ENCODE results near the gene MLEC.

DNA sequence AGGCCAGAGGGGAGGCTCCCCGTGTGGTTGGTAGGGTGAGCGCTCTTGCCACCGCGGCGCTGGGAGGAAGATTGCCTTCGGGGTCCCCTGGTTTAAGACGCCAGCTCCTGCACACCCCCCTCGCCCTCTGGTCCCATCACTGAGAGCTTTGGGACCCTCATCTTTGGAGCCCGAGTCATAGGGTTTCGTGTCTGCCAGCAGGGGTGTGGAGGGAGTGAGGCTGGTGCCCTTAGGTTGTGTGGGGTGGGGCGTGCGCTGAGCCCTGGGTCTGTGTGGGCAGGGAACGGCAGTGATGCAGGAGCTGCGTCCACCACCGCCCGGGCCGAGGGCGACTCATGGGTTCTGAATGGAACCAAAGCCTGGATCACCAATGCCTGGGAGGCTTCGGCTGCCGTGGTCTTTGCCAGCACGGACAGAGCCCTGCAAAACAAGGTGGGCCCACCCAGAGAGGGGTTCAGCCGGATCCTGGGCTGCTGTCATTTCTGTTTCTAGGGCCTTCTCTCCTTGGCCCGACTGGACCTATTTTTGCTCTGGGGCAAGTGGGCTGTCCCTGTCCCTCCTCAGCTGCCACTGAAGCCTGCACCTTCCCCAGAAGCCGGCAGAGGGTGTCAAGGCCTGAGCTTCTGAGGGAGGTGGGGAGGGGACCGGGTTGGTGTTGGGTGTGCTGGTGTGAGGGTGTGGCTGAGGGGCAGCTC is 50.8 kb downstream of the MLEC start:
- TF ChIP-seq, protein P1, sequence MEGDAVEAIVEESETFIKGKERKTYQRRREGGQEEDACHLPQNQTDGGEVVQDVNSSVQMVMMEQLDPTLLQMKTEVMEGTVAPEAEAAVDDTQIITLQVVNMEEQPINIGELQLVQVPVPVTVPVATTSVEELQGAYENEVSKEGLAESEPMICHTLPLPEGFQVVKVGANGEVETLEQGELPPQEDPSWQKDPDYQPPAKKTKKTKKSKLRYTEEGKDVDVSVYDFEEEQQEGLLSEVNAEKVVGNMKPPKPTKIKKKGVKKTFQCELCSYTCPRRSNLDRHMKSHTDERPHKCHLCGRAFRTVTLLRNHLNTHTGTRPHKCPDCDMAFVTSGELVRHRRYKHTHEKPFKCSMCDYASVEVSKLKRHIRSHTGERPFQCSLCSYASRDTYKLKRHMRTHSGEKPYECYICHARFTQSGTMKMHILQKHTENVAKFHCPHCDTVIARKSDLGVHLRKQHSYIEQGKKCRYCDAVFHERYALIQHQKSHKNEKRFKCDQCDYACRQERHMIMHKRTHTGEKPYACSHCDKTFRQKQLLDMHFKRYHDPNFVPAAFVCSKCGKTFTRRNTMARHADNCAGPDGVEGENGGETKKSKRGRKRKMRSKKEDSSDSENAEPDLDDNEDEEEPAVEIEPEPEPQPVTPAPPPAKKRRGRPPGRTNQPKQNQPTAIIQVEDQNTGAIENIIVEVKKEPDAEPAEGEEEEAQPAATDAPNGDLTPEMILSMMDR (IDR thresholded peaks at IDR 0.05): no peak
- TF ChIP-seq POLR2A (IDR thresholded peaks at IDR 0.05): no peak
